ENCODE data around the gene NUMA1.

Gene NUMA1

DNA sequence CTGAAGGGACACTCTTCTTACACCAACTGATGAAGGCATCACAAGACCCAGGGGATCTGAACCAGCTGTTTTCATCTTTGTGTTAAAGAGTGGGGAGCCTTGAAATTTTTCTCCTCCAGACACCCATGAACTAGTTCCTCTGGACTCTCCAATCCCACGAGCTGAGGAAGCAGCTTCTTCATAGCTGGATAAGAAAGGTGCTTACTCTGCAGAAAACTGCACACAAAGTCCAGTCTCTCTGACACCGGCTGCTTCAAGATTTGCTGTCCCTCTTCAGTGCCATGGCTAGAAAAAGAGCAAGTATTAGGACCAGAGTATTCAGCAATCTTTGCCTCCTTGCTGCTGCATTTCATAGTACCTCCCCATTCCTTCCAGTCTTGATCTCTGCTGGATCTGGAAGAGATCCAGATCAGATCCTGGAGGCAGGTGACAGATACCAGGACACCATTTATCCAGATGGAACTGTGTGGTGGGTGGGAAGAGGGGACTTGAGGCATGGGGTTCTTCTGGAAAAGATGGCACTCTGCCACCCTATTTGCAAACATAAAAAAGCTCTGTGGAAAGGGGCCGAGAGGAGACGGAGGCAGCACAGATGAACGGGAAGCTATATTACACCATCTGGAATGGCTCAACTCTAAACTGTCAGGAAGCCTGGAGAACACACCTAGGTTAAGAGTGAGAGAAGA, 56.1 kb downstream of the NUMA1 start:
- no peak overlapping the region for H3K4me3 ChIP-seq (ENCODE audit: insufficient read depth, low read depth, low read length, poor library complexity, severe bottlenecking)
- no peak overlapping the region for H3K27ac ChIP-seq (ENCODE audit: insufficient read depth, low read length, poor library complexity, severe bottlenecking)
- no peaks in the 10 kb centered on the region for H3K9me3 ChIP-seq (ENCODE audit: control insufficient read depth, low read length)
- no peaks in the 10 kb centered on the region for H3K4me1 ChIP-seq (ENCODE audit: control insufficient read depth, insufficient read depth, low read length, poor library complexity, severe bottlenecking)
- peaks cover 87% of the 10 kb centered on the region for H3K36me3 ChIP-seq (ENCODE audit: control insufficient read depth, insufficient read depth, low read length)
- no peaks in the 10 kb centered on the region for H3K27me3 ChIP-seq (replicated peaks; ENCODE audit: control insufficient read depth, insufficient read depth, low read length, poor library complexity, severe bottlenecking)
- DNase-seq = no peak

DNA sequence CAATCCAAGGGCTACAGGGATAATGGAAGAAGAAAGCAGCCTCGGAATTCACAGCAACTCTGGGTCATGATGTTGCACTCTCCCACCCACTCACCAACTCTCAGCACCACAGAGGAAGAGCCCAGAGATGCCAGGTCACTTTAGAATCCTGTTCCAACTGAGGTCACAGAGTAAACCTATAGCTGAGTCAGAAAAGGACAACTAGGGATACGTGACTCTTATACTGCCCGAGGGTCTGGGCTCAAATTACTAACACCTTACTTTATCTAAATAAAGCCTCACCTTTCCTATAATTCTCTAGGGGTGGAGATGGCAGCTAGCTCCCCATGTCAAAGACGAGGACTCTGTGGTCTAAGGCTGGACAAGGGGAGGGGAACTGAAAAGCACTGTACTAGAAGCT, 57.0 kb downstream of the NUMA1 start:
- Histone ChIP-seq H3K4me3 (ENCODE audit: insufficient read depth, low read depth, low read length, poor library complexity, severe bottlenecking) (no peak overlapping the region), H3K27ac (ENCODE audit: insufficient read depth, low read length, poor library complexity, severe bottlenecking) (no peak overlapping the region)

DNA sequence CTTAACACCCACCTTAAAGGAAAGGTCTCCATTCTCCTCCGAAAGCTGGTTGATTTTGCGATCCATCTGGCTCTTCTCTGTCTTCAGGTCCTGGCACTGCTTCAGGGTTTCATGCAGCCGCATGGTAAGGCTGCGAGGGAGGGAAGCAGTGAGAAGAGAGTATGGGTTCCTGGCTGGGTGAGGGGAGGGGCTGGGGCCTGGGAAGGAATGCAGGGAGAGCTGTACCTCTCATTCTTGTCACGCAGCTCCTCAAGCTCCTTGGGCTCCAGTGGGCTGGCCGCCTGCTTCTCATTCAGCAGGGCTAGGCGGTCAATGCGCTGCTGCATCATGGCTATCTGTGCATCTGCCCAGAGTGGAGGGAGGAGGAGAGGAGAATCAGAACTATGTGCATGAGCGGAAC, 62.2 kb downstream of the NUMA1 start:
- Histone ChIP-seq H3K27ac (ENCODE audit: insufficient read depth, low read length, poor library complexity, severe bottlenecking) (no peak overlapping the region), H3K36me3 (ENCODE audit: control insufficient read depth, insufficient read depth, low read length) (peaks cover 98% of the 10 kb centered on the region), H3K27me3 (replicated peaks; ENCODE audit: control insufficient read depth, insufficient read depth, low read length, poor library complexity, severe bottlenecking) (no peaks in the 10 kb centered on the region), H3K4me1 (ENCODE audit: control insufficient read depth, insufficient read depth, low read length, poor library complexity, severe bottlenecking) (no peaks in the 10 kb centered on the region), H3K4me3 (ENCODE audit: insufficient read depth, low read depth, low read length, poor library complexity, severe bottlenecking) (no peak overlapping the region), H3K9me3 (ENCODE audit: control insufficient read depth, low read length) (no peaks in the 10 kb centered on the region)
- no peak for DNase-seq

More for the DNA sequence above, 57.0 kb downstream of the NUMA1 start:
- Histone ChIP-seq H3K36me3 (ENCODE audit: control insufficient read depth, insufficient read depth, low read length) (peaks cover 87% of the 10 kb centered on the region), H3K4me1 (ENCODE audit: control insufficient read depth, insufficient read depth, low read length, poor library complexity, severe bottlenecking) (no peaks in the 10 kb centered on the region), H3K9me3 (ENCODE audit: control insufficient read depth, low read length) (no peaks in the 10 kb centered on the region), H3K27me3 (replicated peaks; ENCODE audit: control insufficient read depth, insufficient read depth, low read length, poor library complexity, severe bottlenecking) (no peaks in the 10 kb centered on the region)
- no peak for DNase-seq

DNA sequence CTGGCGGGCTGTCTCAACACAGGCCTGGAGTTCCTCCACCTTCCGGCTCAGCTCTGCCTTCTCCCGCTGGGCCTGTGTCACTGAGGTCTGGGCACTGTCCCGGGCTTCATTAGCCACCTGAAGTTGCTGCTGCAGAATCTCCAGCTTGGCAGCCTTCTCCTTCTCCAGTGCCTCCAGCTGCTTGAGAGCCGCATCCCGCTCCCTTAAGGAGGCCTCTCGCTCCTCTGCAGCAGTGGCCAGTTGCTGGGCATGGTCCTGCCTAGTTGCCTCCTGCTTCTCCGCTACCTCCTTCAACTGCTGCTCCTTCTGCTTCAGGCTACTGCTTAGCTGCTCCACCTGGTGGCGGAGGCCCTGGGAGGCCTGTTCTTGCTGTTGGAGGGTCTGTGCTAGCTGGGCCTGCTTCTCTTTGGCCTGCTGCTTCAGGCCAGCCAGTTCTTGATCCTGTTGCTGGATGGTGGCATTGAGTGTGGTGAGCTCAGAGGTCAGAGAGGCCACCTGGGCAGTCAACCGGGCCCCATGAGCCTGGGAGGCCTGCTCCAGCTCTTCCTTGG, 64.8 kb downstream of the NUMA1 start:
- no peaks in the 10 kb centered on the region for H3K27me3 ChIP-seq (replicated peaks; ENCODE audit: control insufficient read depth, insufficient read depth, low read length, poor library complexity, severe bottlenecking)
- no peaks in the 10 kb centered on the region for H3K9me3 ChIP-seq (ENCODE audit: control insufficient read depth, low read length)
- no peak overlapping the region for H3K4me3 ChIP-seq (ENCODE audit: insufficient read depth, low read depth, low read length, poor library complexity, severe bottlenecking)
- no peak for DNase-seq
- no peaks in the 10 kb centered on the region for H3K4me1 ChIP-seq (ENCODE audit: control insufficient read depth, insufficient read depth, low read length, poor library complexity, severe bottlenecking)
- H3K27ac ChIP-seq (ENCODE audit: insufficient read depth, low read length, poor library complexity, severe bottlenecking) = no peak overlapping the region
- H3K36me3 ChIP-seq (ENCODE audit: control insufficient read depth, insufficient read depth, low read length) = peaks cover 99% of the 10 kb centered on the region

DNA sequence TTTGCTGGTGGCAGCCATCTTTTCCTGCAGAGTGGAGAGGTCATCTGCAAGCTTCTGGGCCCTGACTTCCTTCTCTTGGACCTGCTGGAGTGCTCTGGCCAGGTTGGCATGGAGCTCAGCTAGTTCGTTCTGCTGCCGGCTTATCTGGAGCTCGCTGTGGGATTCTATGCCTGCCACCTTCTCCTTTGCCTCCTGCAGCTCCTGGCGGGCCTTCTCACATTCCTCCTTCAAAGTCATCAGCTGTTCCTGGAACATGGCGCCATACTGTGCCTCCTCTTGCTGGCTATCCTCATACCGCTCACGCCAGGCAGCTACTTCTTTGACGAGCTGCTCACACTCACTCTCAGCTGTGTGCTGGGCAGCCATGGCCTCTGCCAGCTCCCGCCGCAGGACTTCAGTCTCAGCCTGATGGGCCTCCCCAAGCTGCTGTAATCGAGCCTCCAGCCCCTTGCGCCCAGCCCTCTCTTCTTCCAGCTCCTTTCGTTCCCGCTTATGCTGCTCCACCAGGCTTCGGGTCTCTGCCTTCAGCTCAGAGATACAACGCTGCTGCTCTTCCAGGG, 65.5 kb downstream of the NUMA1 start:
- Histone ChIP-seq H3K4me1 (ENCODE audit: control insufficient read depth, insufficient read depth, low read length, poor library complexity, severe bottlenecking) (no peaks in the 10 kb centered on the region), H3K27me3 (replicated peaks; ENCODE audit: control insufficient read depth, insufficient read depth, low read length, poor library complexity, severe bottlenecking) (no peaks in the 10 kb centered on the region), H3K27ac (ENCODE audit: insufficient read depth, low read length, poor library complexity, severe bottlenecking) (no peak overlapping the region), H3K36me3 (ENCODE audit: control insufficient read depth, insufficient read depth, low read length) (peaks cover 100% of the 10 kb centered on the region), H3K4me3 (ENCODE audit: insufficient read depth, low read depth, low read length, poor library complexity, severe bottlenecking) (no peak overlapping the region), H3K9me3 (ENCODE audit: control insufficient read depth, low read length) (no peaks in the 10 kb centered on the region)
- DNase-seq = no peak

DNA sequence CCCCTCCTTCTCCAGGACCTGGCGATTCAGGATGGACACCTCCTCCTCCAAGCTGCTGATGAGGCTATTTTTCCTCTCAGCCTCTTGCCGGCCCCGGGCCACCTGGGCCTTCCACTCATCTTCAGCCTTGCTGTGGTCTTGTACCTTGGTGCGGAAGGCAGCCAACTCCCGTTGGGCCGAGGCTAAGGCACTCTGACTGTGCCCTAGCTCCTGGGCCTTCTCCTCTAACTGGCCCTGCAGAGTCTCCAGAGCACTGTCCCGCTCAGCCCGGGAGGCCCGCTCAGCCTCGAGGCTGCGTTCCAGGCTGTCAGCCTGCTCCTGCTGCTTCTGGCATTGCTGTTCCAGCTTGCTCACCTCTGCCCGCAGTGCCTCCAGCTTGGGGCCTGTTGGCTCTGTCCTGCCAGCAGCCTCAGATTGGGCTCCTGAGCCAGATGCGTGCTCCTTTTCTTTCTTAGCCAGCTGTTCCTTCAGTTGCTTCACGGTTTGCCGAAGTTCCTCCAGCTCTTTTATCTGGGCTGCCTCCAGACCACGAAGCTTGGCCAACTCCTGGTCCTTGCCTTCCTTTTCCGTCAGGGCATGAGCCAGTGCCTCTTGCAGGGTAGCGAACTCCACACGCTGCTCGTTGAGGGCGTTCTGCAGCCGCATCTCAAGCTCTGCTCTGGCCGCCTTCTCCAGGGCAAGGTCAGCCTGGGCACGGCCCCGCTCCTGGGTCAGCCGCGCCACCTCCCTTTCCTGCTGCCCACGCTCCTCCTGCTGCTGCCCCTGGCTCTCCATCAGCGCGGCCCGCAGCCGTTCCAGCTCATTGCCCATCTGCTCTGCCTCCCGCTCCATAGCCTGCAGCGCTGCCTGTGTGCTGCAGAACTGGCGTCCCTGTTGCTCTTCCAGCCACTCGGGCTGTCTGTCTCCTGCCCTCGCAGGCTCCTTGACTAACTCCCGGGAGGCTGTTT, 66.3 kb downstream of the NUMA1 start:
- Histone ChIP-seq H3K4me3 (ENCODE audit: insufficient read depth, low read depth, low read length, poor library complexity, severe bottlenecking) (no peak overlapping the region), H3K27ac (ENCODE audit: insufficient read depth, low read length, poor library complexity, severe bottlenecking) (no peak overlapping the region), H3K4me1 (ENCODE audit: control insufficient read depth, insufficient read depth, low read length, poor library complexity, severe bottlenecking) (no peaks in the 10 kb centered on the region), H3K27me3 (replicated peaks; ENCODE audit: control insufficient read depth, insufficient read depth, low read length, poor library complexity, severe bottlenecking) (no peaks in the 10 kb centered on the region), H3K9me3 (ENCODE audit: control insufficient read depth, low read length) (no peaks in the 10 kb centered on the region), H3K36me3 (ENCODE audit: control insufficient read depth, insufficient read depth, low read length) (peaks cover 100% of the 10 kb centered on the region)
- DNase-seq = no peak

DNA sequence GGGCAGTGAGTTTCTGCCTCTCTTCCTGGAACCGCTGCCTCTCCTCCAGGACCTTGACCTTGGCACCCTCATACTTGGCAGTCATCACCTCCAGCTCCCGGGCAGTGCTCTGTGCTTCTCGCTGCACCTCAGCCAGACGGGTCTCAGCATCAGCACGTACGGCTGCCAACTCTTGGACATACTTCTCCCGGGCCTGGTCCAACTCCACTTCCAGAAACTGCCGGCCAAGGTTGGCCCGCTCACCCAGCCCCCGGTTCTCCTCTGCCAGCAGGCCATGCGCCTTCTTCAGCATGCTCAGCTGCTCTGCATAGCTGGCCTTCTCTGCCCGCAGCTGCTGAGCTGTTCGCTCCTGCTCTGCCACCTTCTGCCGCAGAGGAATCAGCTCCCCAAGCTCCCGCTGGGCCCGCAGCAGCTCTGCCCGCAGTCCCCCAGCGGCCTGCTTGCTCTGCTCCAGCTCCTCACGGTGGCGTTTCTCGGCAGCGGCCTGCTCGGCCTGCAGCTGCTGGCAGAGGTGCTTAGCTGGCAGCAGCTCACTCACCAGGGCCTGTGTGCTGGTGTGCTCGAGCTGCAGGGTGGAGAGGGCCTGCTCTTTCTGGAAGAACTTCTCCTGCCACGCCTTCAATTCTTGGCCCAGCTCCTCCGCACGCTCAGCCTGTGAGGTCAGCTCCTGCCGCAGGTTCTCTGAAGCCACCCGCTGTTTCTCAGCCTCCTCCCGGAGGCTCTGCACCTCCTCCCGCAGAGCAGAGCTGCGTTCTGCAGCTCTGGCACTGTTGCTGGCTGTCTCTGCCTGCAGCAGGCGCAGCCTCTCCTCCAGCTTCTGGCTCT, 67.2 kb downstream of the NUMA1 start:
- Histone ChIP-seq H3K27ac (ENCODE audit: insufficient read depth, low read length, poor library complexity, severe bottlenecking) (no peak overlapping the region), H3K36me3 (ENCODE audit: control insufficient read depth, insufficient read depth, low read length) (peaks cover 99% of the 10 kb centered on the region), H3K4me3 (ENCODE audit: insufficient read depth, low read depth, low read length, poor library complexity, severe bottlenecking) (no peak overlapping the region), H3K4me1 (ENCODE audit: control insufficient read depth, insufficient read depth, low read length, poor library complexity, severe bottlenecking) (no peaks in the 10 kb centered on the region), H3K9me3 (ENCODE audit: control insufficient read depth, low read length) (no peaks in the 10 kb centered on the region), H3K27me3 (replicated peaks; ENCODE audit: control insufficient read depth, insufficient read depth, low read length, poor library complexity, severe bottlenecking) (no peaks in the 10 kb centered on the region)
- DNase-seq = no peak

DNA sequence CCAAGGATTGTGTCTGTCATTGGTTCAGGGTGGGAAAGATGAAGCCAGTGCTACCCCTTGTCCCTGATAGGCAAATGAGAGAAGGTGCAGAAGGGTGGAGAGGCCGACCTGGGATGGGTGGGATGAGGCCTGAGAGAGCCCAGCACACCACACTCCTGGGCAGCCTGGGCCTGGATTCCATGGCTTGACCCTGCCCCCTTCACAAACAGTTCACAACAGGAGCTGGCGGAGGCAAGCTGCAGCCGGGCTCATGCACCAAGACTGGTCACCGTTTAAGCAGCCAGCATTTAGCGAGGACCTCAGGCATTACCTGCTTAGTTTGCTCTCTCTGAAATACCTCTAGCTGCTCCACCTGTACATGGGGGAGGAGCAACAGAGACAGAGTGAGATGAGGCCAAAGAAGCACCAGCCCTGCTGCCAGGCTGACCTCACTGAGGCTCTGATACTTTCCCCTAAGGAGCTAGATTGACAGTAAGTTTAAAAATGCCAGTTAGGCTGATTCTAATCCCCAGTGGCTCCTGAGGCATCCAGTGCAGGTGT, 68.2 kb downstream of the NUMA1 start:
- Histone ChIP-seq H3K4me3 (ENCODE audit: insufficient read depth, low read depth, low read length, poor library complexity, severe bottlenecking) (no peak overlapping the region), H3K4me1 (ENCODE audit: control insufficient read depth, insufficient read depth, low read length, poor library complexity, severe bottlenecking) (no peaks in the 10 kb centered on the region), H3K27ac (ENCODE audit: insufficient read depth, low read length, poor library complexity, severe bottlenecking) (no peak overlapping the region), H3K9me3 (ENCODE audit: control insufficient read depth, low read length) (no peaks in the 10 kb centered on the region), H3K27me3 (replicated peaks; ENCODE audit: control insufficient read depth, insufficient read depth, low read length, poor library complexity, severe bottlenecking) (no peaks in the 10 kb centered on the region), H3K36me3 (ENCODE audit: control insufficient read depth, insufficient read depth, low read length) (peaks cover 99% of the 10 kb centered on the region)
- no peak for DNase-seq

DNA sequence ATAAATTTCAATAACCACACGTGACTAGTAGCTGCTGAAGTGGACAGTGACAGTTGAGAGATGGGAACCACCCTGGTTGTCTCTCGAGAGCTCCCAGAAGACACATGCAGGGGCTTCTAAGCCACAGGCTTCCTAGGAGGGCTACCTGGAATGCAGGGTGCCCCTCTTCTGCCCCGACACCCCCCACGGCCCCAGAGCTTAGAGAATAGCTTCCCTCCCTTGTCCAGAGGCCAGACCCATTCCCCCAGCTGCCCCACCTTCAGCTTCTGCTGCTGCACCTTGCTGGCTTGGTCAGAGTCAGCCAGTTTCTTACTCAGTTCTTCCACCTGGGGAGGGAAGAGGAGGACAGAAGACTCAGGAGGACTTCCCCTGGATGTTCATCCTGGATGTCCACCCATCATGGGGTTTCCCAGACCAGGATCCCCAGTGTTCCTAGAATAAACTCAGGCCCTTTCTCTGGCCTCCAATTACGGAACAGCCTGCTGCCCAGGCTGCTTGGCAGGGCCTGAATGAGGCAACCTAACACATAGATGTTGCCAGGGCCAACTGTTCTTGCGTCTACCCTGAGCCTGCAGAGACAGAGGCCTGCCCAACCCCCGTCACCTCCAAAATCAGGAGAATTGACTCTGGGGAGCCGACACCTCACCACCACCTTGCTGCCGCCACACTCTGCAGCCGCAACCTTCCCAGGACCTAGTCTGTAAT, 69.7 kb downstream of the NUMA1 start:
- no peak overlapping the region for H3K4me3 ChIP-seq (ENCODE audit: insufficient read depth, low read depth, low read length, poor library complexity, severe bottlenecking)
- no peaks in the 10 kb centered on the region for H3K9me3 ChIP-seq (ENCODE audit: control insufficient read depth, low read length)
- peaks cover 99% of the 10 kb centered on the region for H3K36me3 ChIP-seq (ENCODE audit: control insufficient read depth, insufficient read depth, low read length)
- no peaks in the 10 kb centered on the region for H3K4me1 ChIP-seq (ENCODE audit: control insufficient read depth, insufficient read depth, low read length, poor library complexity, severe bottlenecking)
- DNase-seq = no peak
- H3K27ac ChIP-seq (ENCODE audit: insufficient read depth, low read length, poor library complexity, severe bottlenecking) = peak overlapping the region; percentile 24
- no peaks in the 10 kb centered on the region for H3K27me3 ChIP-seq (replicated peaks; ENCODE audit: control insufficient read depth, insufficient read depth, low read length, poor library complexity, severe bottlenecking)
